GM20000 (cell line): Measurements from ENCODE around the gene PHACTR1.

Experiments used
- DNase-seq: peaks from one replicate; pipeline ENCODE4 v3.0.0; 2012; ENCODE audit warnings: low spot score
- TF ChIP-seq, protein P1 (sequence below): IDR thresholded peaks from 2 replicates; pipeline ENCODE4 v1.5.1; 2012; ENCODE audit warnings: mild to moderate bottlenecking, control low read depth; ENCODE audit errors: extremely low read depth, missing control alignments

The PHACTR1 gene

DNA sequence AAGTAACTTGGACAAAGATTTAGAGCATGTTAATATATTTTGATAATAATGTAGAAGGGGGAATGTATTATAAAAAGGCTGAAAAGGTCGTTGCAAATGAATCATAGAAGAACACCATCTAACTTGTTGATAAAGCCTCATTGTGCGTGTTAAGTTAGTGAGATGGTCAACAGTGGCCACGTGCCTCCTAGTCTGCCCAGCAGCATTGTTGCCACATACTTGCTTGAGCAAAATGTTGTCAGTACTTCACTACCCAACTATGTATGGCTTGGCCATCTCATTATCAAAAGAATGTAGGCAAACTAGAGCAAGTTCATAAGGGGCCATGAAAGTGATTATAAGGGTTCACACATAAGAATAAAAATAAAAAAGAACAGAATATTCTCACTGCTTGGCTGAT, 84.6 kb downstream of the PHACTR1 start:
- DNase-seq, result no peak
- TF ChIP-seq, protein P1, sequence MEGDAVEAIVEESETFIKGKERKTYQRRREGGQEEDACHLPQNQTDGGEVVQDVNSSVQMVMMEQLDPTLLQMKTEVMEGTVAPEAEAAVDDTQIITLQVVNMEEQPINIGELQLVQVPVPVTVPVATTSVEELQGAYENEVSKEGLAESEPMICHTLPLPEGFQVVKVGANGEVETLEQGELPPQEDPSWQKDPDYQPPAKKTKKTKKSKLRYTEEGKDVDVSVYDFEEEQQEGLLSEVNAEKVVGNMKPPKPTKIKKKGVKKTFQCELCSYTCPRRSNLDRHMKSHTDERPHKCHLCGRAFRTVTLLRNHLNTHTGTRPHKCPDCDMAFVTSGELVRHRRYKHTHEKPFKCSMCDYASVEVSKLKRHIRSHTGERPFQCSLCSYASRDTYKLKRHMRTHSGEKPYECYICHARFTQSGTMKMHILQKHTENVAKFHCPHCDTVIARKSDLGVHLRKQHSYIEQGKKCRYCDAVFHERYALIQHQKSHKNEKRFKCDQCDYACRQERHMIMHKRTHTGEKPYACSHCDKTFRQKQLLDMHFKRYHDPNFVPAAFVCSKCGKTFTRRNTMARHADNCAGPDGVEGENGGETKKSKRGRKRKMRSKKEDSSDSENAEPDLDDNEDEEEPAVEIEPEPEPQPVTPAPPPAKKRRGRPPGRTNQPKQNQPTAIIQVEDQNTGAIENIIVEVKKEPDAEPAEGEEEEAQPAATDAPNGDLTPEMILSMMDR, result no peak

DNA sequence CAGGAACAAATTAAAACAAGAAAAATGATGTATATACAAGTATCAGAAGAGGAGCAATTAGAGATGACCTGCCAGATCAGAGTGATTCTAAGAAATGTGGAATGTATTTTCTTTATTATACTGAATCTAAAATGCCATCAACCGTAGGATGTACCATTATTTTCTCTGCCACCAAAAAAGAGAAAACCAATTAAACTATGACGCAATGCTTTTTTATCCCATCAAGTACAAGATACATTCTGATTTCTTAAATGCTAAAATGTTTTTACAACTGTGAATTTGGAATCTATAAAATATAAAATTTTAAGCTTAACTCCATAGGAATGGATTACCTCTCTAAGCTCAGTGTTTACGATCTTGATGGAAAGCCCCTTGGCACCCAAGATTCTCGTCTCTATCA, 85.9 kb downstream of the PHACTR1 start:
- DNase-seq, result no peak
- TF ChIP-seq, protein P1, result no peak

DNA sequence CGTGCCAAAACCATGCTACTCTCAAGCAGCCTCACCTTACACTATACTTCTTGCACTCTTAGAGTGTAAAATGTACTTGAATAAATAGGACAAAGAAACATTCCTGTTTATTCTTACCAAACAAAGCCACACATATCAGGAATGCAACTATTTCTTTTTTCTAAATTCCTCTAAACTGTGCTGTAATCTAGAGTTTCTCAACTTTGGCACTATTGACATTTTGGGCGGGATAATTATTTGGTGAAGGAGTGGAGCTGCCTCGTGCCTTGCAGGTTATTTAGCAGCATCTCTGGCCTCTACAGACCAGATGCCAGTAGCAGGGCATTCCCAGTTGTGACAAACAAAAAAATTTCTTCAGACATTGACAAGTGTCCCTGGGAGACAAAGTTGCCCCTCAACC, 86.9 kb downstream of the PHACTR1 start:
- TF ChIP-seq, protein P1, result no peak
- DNase-seq, result no peak

DNA sequence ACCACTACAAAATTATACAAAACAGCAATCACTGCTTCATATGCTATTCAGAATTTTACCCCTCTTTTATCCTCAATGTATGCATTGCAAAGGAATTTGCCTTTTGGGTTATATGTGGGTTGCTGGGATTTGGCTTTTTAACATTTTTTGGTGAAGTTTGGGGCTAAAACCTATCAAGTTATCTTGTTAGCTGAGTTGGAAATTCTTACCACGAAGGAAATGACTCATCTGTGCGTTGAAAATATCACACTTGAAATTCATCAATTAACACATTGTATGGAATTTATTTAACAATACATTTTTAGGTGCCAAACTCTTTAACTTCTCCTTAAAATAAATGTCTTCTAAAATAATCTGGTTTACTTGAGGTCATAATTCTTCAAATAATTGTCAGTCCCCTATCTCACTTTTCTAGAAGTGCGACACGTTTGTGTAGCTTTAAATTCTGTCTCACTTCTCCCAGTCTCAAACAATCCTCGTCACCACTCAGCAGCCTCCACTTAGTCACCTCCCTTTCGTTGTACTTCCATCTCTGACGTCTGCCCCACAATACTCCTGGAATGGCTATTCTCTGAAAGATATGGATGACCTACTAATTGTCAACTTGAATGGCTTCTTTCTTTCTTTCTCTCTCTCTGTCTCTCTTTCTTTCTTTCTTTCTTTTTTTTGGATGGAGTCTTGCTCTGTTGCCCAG, 88.5 kb downstream of the PHACTR1 start:
- no peak for DNase-seq
- TF ChIP-seq, protein P1, result no peak

DNA sequence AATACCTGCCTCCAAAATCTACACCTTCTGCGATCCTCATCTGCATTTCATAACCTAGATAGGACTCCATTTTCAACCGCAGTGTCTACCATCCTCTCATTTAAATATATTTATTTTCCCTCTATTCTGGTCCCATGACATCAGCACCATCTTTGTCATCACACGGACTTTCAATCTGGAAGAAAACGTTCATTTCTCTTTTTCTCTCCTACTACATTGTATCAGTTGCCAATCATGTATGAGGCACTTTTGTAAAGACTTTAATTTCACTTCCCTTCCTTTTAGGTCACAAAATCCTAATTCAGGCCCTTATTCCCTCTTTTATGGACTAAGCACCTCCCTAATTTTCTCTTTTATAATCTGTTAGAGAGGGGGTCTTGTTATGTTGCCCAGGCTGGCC, 89.6 kb downstream of the PHACTR1 start:
- TF ChIP-seq, protein P1, result no peak
- no peak for DNase-seq

DNA sequence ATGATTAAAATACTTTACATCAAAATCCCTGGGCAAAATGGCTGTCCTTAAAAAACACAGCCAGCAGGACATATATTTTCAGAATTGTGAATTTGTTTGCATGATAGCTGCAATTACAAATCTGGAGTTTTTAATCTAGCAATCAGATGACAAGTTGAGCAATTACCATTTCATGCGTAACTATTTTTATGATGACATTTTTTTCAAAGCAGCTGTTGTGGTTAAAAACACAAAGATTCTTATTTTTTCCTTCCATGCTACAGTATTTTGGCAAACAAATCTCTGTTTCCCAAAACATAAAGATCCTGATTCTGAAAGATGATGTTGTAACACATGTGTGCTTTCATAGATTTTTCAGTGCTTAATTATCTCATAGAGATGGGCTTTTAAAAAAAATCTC, 90.2 kb downstream of the PHACTR1 start:
- no peak for DNase-seq
- TF ChIP-seq, protein P1, result no peak

DNA sequence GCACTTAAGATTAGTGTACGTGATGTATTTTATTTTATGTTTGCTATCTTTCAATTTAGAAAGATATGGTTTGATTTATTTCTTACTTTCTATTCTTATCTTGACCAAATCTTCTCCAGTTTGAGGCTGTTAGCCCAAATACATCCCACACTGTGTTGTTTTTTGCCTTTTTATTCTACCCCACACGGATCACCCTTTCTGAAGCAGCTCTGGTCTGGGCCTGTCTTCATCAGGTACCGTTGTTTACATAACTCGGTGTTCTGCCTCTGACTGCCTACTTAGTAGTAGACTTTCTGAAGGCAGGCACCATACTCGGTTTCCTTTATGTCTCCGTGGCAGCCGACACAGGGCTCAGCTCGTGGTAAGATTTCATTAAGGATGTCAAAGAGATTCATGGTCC, 95.0 kb downstream of the PHACTR1 start:
- DNase-seq, result no peak
- TF ChIP-seq, protein P1, result no peak
